GM20000 (cell line): ENCODE data around the gene PAFAH1B1.

ENCODE experiments used
- DNase-seq: peaks from one replicate; pipeline ENCODE4 v3.0.0; 2012; ENCODE audit warnings: low spot score
- TF ChIP-seq, protein P1 (sequence below): IDR thresholded peaks from 2 replicates; pipeline ENCODE4 v1.5.1; 2012; ENCODE audit warnings: mild to moderate bottlenecking, control low read depth; ENCODE audit errors: extremely low read depth, missing control alignments

Gene PAFAH1B1

DNA sequence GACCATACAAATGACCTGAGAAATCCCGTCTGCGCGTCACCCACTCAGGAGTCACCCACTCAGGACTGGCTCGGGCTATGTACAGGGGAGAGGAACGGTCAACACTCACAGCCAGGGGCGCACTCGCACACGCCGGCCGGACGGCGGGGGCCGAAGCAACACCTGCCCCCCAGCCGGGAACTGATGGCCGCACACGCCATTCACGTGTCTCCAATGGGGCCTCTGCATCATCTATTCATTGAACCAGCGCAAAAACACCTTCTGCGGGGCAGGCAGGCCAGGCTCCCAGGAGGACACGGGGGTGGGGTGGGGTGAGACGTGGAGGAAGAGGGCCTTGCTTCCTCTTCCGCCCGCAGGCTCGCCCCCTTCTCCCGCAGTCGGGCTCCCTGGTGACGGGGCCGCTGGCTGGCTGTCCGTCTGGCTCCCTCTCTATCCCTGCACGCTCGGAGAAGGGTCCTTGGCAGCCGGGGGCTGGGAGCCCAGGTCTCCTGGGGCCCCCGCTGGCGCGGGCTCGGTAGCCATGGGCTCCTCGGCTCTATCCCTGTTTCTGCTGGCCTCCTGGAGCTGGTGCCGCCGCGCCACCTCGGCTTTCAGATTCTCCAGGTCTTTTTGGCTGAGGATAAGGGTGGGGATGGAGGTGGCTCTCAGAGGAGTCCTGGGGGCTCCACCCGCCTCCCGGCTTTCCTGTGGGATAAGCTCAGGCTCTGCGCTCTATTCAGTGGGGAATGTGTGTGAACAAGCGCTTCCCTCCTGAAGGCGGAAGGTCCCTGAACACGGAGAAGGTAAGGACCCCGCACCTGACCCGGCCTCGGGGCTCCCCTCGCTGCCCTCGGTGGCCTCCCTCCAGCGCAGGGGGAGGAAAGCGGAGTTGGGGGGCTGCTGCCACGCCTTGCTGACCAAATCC, 97.0 kb downstream of the PAFAH1B1 start:
- DNase-seq, result peak; percentile 39
- TF ChIP-seq, protein P1, sequence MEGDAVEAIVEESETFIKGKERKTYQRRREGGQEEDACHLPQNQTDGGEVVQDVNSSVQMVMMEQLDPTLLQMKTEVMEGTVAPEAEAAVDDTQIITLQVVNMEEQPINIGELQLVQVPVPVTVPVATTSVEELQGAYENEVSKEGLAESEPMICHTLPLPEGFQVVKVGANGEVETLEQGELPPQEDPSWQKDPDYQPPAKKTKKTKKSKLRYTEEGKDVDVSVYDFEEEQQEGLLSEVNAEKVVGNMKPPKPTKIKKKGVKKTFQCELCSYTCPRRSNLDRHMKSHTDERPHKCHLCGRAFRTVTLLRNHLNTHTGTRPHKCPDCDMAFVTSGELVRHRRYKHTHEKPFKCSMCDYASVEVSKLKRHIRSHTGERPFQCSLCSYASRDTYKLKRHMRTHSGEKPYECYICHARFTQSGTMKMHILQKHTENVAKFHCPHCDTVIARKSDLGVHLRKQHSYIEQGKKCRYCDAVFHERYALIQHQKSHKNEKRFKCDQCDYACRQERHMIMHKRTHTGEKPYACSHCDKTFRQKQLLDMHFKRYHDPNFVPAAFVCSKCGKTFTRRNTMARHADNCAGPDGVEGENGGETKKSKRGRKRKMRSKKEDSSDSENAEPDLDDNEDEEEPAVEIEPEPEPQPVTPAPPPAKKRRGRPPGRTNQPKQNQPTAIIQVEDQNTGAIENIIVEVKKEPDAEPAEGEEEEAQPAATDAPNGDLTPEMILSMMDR, result no peak

DNA sequence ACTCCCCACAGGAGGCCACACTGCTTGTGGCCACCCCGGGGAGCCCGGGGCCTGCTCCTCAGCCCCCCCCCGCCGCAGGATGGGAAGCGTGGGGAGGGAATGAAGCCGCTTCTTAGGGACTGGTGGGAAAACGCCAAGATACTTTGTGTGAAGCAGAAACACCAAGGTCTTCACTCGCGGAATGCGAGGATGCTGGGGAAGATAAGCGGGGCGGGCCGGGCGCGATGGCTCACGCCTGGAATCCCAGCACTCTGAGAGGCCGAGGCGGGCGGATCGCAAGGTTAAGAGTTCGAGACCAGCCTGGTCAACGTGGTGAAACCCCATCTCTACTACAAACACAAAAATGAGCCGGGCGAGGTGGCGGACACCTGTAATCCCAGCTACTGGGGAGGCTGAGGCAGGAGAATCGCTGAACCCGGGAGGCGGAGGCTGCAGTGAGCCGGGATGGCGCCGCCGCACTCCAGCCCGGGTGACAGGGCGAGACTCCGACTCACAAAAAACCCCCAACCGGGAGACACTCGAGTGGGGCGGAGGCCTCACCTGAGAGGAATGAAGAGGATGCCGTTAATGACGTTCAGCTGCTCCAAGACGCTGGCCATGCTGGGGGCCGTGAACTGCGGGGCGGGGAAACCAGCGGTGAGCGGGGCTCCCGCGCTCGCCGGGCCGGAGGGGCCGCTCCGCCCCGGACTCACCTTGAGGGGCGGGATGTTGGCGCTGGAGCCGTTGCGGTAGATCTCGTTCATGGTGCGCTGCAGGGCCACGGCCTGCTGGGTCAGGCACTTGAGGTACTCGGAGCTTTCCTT, 97.8 kb downstream of the PAFAH1B1 start:
- peak; percentile 26 for DNase-seq
- TF ChIP-seq, protein P1, result no peak

DNA sequence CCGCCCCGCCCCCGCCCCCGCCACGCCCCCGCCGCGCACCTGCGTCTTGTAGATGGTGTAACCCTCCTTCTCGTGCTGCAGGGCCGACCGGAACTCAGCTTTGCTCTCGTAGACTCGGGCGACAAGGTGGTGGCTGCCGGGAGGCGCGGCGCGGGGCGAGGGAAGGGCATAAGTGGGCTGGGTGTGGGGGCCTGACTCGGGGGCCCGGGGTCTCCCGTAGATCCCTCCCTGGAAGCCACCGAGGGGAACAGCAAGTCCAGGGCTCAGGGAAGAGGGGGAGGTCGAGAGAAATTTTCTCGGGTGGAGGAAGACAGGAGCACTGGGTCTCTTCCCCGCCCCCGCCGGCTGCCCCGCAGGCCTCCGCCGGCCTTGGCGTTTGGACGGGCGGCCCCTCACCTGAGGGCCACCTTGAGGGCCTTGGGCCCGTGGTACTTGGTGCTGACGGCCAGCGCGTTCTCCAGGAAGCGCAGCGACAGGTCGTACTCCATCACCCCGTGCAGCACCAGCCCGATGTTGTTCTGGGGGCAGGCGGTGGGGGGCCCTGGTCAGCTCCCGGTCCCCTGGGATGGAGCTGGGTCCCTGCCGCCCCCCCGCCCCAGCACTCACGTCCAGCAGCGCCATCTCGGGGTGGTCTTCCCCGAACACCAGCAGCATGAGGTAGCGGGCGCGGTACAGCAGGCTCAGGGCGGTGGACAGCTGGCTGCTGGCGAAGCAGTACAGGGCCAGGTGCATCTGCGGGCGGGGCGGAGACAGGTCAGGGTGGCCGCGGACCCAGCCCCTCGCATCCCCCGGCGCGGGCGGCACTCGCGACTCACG, 98.7 kb downstream of the PAFAH1B1 start:
- peak; percentile 28 for DNase-seq
- TF ChIP-seq, protein P1, result no peak

DNA sequence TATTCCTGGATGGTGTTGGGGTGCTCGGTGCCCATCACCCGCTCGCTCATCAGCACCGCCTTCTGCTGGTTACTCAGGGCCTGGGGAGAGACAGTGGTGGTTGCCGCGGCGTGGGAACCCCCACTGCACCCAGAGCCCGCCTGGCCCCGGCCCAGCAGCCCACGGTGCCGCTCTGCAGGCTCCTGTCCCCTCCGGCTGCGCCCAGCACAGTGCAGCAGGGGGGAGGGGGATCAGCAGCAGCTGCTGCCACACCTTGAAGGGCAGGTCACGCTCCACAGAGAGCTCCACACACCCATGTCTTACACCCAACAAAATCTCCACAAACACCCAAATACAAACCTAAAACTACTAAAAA, 99.3 kb downstream of the PAFAH1B1 start:
- peak; percentile 24 for DNase-seq
- TF ChIP-seq, protein P1, result no peak

DNA sequence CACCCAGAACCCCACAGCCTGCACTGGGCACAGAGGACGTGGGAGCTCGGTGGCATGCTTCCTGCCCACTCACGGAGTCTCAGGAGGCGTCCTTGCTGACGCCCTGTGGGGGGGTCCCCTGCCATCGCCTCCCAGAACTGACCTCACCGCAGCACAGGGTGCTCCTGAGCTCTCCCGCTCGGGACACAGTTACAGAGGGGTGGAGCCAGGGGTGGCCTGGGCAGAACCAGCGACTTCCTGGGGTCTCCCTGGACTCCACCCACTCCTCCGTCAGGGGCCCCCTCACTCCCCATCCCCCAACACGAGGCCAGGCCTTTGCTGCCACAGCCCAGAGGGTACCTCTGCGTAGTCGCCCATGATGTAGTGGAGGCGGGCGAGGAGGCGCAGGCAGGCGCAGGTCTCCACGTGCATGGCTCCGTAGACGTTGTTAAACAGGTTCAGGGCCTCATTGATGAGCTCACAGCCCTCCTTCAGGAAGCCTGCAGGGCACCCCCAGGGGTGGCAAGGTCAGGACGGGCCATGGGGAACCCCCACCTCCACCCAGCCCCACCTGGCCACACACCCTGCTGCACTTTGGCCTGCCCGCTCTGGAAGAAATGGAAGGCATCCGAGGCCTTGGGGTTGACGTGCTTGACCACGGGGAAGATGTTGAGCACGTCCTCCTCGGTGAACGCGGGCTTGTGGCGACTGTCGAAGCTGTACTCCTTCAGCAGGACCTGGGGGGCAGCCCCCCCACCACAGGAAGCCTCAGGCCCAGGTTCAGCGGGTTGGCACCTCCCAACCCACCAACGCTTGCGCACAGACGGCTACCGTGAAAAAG, 100.3 kb downstream of the PAFAH1B1 start:
- TF ChIP-seq, protein P1, result no peak
- DNase-seq, result peak; percentile 25

DNA sequence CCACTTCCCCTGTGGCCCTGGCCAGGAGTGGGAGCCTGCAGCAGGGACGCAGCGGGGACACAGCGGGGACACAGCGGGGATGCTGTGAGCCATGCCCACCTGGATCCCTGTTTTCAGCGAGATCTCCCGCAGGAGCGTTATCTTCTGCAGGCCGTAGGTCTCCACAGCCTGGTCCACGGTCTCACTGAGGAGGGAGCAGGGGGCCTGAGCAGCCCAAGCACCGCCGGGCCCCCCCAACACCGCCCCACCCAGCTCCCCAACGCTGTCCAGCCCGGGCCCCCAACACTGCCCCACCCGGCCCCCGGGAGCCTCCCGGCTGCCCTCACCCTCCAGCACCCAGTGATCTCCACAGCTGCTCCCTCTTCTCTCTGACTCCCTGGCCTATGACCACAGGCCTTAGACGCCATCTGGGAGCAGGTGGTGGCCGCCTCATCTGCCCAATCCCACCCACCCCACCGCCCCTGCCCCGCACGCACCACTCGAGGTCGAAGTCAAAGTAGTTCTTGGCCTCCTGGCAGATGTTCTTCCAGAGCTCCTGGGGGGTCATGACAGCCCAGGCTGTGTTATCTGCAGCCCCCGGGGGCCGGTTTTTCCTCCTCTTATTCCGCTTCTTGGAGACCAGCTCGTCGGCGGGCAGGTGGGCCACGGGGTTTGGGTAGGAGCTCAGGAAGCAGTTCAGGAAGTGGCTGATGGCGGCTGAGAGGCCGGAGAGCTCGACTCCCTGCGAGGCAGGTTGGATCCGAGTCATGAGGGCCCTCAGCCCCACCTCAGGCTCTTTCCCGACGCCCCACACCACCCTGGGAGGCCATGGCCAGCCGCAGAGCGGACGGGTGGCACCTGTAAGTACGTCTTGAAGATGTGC, 101.2 kb downstream of the PAFAH1B1 start:
- DNase-seq, result peak; percentile 27
- TF ChIP-seq, protein P1, result no peak
